A673 (cell line): ENCODE data around the gene C3orf38.

Experiments
- EZH2 ChIP-seq: fragments of 200-600 bp; sonication (generic); IDR thresholded peaks from 2 replicates; pipeline ENCODE4 v1.6.1; 2017; ENCODE audit warnings: borderline replicate concordance, low read depth, mild to moderate bottlenecking, mixed read lengths, antibody characterized with exemption, low read length; ENCODE audit not compliant: poor library complexity, severe bottlenecking
- TF ChIP-seq, protein P1 (sequence below): fragments of 300-800, 200-600 bp; sonication (generic); conservative IDR thresholded peaks from 2 replicates; pipeline ENCODE4 v1.5.1; 2017; ENCODE audit warnings: low read depth, mild to moderate bottlenecking, antibody characterized with exemption, low read length, moderate library complexity, mixed read lengths

DNA sequence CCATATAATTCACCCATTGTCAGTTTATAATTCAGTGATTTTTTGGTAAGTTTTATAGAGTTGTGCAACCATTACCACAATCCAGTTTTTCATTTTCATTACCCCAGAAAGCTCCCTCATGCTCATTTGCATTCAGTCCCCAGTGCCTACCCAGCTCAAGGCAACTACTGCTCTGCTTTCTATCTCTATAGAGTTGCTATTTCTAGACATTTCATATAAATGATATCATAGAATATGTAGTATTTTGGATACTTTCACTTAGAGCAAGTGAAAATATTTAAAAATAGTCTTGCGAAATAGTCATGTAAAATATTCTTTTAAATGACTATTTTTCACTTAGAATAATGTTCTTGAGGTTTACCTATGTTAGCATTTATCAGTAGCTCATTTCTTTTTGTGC lies 48.6 kb upstream of the C3orf38 start:
- TF ChIP-seq, protein P1, sequence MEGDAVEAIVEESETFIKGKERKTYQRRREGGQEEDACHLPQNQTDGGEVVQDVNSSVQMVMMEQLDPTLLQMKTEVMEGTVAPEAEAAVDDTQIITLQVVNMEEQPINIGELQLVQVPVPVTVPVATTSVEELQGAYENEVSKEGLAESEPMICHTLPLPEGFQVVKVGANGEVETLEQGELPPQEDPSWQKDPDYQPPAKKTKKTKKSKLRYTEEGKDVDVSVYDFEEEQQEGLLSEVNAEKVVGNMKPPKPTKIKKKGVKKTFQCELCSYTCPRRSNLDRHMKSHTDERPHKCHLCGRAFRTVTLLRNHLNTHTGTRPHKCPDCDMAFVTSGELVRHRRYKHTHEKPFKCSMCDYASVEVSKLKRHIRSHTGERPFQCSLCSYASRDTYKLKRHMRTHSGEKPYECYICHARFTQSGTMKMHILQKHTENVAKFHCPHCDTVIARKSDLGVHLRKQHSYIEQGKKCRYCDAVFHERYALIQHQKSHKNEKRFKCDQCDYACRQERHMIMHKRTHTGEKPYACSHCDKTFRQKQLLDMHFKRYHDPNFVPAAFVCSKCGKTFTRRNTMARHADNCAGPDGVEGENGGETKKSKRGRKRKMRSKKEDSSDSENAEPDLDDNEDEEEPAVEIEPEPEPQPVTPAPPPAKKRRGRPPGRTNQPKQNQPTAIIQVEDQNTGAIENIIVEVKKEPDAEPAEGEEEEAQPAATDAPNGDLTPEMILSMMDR, result no peak
- no peak for TF ChIP-seq EZH2
